ENCODE results near the gene DCDC2. TPM values are rescaled to one million over a fixed set of nuclear protein-coding genes. Genes with fewer than 3 reads are reported as not detected.
"Not testable (repeated sequence)": the region's sequence is repeated elsewhere in the genome, so short reads cannot be mapped to it uniquely, and the experiment has no call there.

Gene DCDC2
- total RNA-seq, 4 donors from 2014 or later = not detected

- Histone ChIP-seq H3K27me3 (no peaks in the 10 kb centered on the region), H3K9me3 (peaks cover 0 to 3% (median 0%) of the 10 kb centered on the region in 4 donors), H3K4me3 (no peak overlapping the region), H3K4me1 (no peaks in the 10 kb centered on the region), H3K27ac (no peak overlapping the region), H3K36me3 (no peaks in the 10 kb centered on the region)
- DNase-seq (ENCODE audit: low spot score in 2 of 2) = no peak
- 41 to 47% methylated on average over 1 of the region's 1 CpG for WGBS, 2 donors
- TF ChIP-seq CTCF (IDR thresholded peaks at IDR 0.05) (no peak), EP300 (IDR thresholded peaks at IDR 0.05) (no peak), POLR2A (IDR thresholded peaks at IDR 0.05) (no peak)
These were observed 105.6 kb downstream of the DCDC2 start for GRCh38 chr6:24252280-24252679.

GRCh38 chr6:24251339-24251738, 106.5 kb downstream of the DCDC2 start:
- DNase-seq (ENCODE audit: low spot score in 2 of 2) = no peak
- Histone ChIP-seq H3K27ac (no peak overlapping the region), H3K4me3 (no peak overlapping the region), H3K36me3 (no peaks in the 10 kb centered on the region), H3K27me3 (no peaks in the 10 kb centered on the region), H3K4me1 (no peaks in the 10 kb centered on the region), H3K9me3 (peaks cover 0 to 3% (median 0%) of the 10 kb centered on the region in 4 donors)
- TF ChIP-seq CTCF (IDR thresholded peaks at IDR 0.05) = no peak
- TF ChIP-seq EP300 (IDR thresholded peaks at IDR 0.05) = no peak
- no peak for TF ChIP-seq POLR2A (IDR thresholded peaks at IDR 0.05)
- WGBS, 2 donors = 68 to 72% methylated on average over 2 of the region's 2 CpGs

- H3K27ac ChIP-seq = no peak overlapping the region
- WGBS, 2 donors = 66 to 69% methylated on average over 4 of the region's 4 CpGs
- no peak for TF ChIP-seq EP300 (IDR thresholded peaks at IDR 0.05)
- no peak for TF ChIP-seq CTCF (IDR thresholded peaks at IDR 0.05)
- TF ChIP-seq POLR2A (IDR thresholded peaks at IDR 0.05) = no peak
- no peaks in the 10 kb centered on the region for H3K27me3 ChIP-seq
- no peak overlapping the region for H3K4me3 ChIP-seq
- H3K4me1 ChIP-seq = no peaks in the 10 kb centered on the region
- H3K9me3 ChIP-seq = peaks cover 0 to 3% (median 0%) of the 10 kb centered on the region in 4 donors
- DNase-seq (ENCODE audit: low spot score in 2 of 2) = no peak
- no peaks in the 10 kb centered on the region for H3K36me3 ChIP-seq
These were observed 107.9 kb downstream of the DCDC2 start for GRCh38 chr6:24249926-24250325.

GRCh38 chr6:24245275-24245674, 112.6 kb downstream of the DCDC2 start:
- H3K9me3 ChIP-seq = no peaks in the 10 kb centered on the region
- no peaks in the 10 kb centered on the region for H3K36me3 ChIP-seq
- no peaks in the 10 kb centered on the region for H3K27me3 ChIP-seq
- TF ChIP-seq POLR2A (IDR thresholded peaks at IDR 0.05) = no peak
- TF ChIP-seq EP300 (IDR thresholded peaks at IDR 0.05) = no peak
- TF ChIP-seq CTCF (IDR thresholded peaks at IDR 0.05) = no peak
- no peak overlapping the region for H3K4me3 ChIP-seq
- WGBS, 2 donors = 89 to 93% methylated on average over 2 of the region's 2 CpGs
- no peak for DNase-seq (ENCODE audit: low spot score in 2 of 2)
- no peaks in the 10 kb centered on the region for H3K4me1 ChIP-seq
- H3K27ac ChIP-seq = no peak overlapping the region

GRCh38 chr6:24242924-24243323, 114.9 kb downstream of the DCDC2 start:
- Histone ChIP-seq H3K4me3 (no peak overlapping the region), H3K9me3 (no peaks in the 10 kb centered on the region), H3K27me3 (no peaks in the 10 kb centered on the region), H3K4me1 (no peaks in the 10 kb centered on the region), H3K36me3 (no peaks in the 10 kb centered on the region), H3K27ac (no peak overlapping the region)
- TF ChIP-seq CTCF (IDR thresholded peaks at IDR 0.05) (no peak), POLR2A (IDR thresholded peaks at IDR 0.05) (no peak)
- DNase-seq (ENCODE audit: low spot score in 2 of 2) = no peak
- 69 to 73% methylated on average over 1 of the region's 1 CpG for WGBS, 2 donors

- H3K4me1 ChIP-seq; DNase-seq (ENCODE audit: low spot score in 2 of 2); H3K27ac ChIP-seq; H3K27me3 ChIP-seq; H3K36me3 ChIP-seq; H3K9me3 ChIP-seq; H3K4me3 ChIP-seq: not testable (repeated sequence)
- 77 to 83% methylated on average over 1 of the region's 1 CpG for WGBS, 2 donors
These were observed 116.1 kb downstream of the DCDC2 start for GRCh38 chr6:24241779-24242178.

All from tibial nerve (tissue), 4 donors.